Astrocyte (in vitro differentiated cells and primary cell): ENCODE results near the gene HACL1.

Experiments
- EZH2 ChIP-seq: IDR thresholded peaks from 2 replicates; pipeline ENCODE4 v1.6.1; 2012; ENCODE audit warnings: mild to moderate bottlenecking, low read length, inconsistent platforms; ENCODE audit not compliant: insufficient read depth
- TF ChIP-seq, protein P1 (sequence below): IDR thresholded peaks from 2 replicates; pipeline ENCODE4 v1.5.1; 2011; ENCODE audit warnings: low read depth, mild to moderate bottlenecking, inconsistent platforms, low read length, moderate library complexity; ENCODE audit not compliant: insufficient read depth

DNA sequence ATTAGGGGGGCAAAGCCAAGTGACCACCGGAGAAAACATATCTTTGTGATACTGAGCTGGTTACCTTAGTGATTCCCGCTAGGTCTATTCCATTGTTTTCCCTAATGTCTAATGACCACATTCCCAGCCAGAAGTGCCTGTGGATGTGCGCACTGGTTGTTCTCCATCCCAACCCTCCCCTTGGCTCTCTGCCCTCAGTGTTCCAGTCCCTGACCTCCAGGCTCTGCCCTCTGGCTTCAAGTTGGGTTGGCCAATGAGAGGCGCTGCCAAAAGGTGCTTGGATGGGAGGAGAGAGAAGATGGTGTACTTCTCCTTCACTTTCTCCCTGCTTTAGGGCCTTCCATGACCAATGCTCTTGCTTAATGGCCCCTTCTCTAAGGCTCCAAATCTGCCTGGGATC lies 82.3 kb downstream of the HACL1 start:
- TF ChIP-seq, protein P1, sequence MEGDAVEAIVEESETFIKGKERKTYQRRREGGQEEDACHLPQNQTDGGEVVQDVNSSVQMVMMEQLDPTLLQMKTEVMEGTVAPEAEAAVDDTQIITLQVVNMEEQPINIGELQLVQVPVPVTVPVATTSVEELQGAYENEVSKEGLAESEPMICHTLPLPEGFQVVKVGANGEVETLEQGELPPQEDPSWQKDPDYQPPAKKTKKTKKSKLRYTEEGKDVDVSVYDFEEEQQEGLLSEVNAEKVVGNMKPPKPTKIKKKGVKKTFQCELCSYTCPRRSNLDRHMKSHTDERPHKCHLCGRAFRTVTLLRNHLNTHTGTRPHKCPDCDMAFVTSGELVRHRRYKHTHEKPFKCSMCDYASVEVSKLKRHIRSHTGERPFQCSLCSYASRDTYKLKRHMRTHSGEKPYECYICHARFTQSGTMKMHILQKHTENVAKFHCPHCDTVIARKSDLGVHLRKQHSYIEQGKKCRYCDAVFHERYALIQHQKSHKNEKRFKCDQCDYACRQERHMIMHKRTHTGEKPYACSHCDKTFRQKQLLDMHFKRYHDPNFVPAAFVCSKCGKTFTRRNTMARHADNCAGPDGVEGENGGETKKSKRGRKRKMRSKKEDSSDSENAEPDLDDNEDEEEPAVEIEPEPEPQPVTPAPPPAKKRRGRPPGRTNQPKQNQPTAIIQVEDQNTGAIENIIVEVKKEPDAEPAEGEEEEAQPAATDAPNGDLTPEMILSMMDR: no peak
- no peak for TF ChIP-seq EZH2
